Measurements from ENCODE around the gene AXDND1. TPM values are rescaled to one million over a fixed set of nuclear protein-coding genes. Genes with fewer than 3 reads are reported as not detected.

Gene AXDND1
- total and polyA plus RNA-seq, 2 of the 8 experiments (the other 6 are each of a cell fraction or from before 2014, with no cell fraction given) = 0.61 TPM; not detected in 1

- H3K4me3 ChIP-seq (ENCODE audit: extremely low read depth in 1 of 4, insufficient read depth in 2 of 4, low read depth in 3 of 4, low read length in 4 of 4) = no peak overlapping the region
- no peak overlapping the region for H2BK20ac ChIP-seq (ENCODE audit: low read length)
- no peaks in the 10 kb centered on the region for H3K79me2 ChIP-seq (ENCODE audit: control insufficient read depth in 1 of 2, insufficient read depth in 2 of 2, low read length in 2 of 2)
- DNase-seq (ENCODE audit: low read depth in 1 of 2, low spot score in 2 of 2) (no peak), FAIRE-seq (no peak)
- no peak for TF ChIP-seq BCL11A (IDR thresholded peaks at IDR 0.05; ENCODE audit: low read depth in 2 of 2, low read length in 2 of 2)
- no peak for TF ChIP-seq BACH1 (IDR thresholded peaks at IDR 0.05; ENCODE audit: low read length)
- TF ChIP-seq CHD1 (IDR thresholded peaks at IDR 0.05; ENCODE audit: low read depth, low read length) = no peak
- TF ChIP-seq SP2 (IDR thresholded peaks at IDR 0.05; ENCODE audit: low read length) = no peak
- no peak for TF ChIP-seq SP1 (IDR thresholded peaks at IDR 0.05; ENCODE audit: low read depth, low read length)
- TF ChIP-seq TAF1 (IDR thresholded peaks at IDR 0.05; ENCODE audit: low read depth, low read length) = no peak
- no peaks in the 10 kb centered on the region for H4K20me1 ChIP-seq (replicated peaks in 1 of 2; ENCODE audit: control insufficient read depth in 1 of 2, insufficient read depth in 2 of 2, low read length in 2 of 2)
- H3K4me2 ChIP-seq (ENCODE audit: insufficient read depth in 1 of 2, low read depth in 2 of 2, low read length in 2 of 2) = no peak overlapping the region
- ChIA-PET POLR2A (ENCODE audit: partially characterized antibody) (no interaction called here), CTCF (ENCODE audit: partially characterized antibody) (no interaction called here)
- no peaks in the 10 kb centered on the region for H3K27me3 ChIP-seq (replicated peaks in 1 of 4; ENCODE audit: control insufficient read depth in 3 of 4, extremely low read depth in 1 of 4, insufficient read depth in 3 of 4, low read length in 3 of 4)
- H2BK12ac ChIP-seq (ENCODE audit: low read depth, low read length) = no peak overlapping the region
- no peak overlapping the region for H3K56ac ChIP-seq (replicated peaks; ENCODE audit: insufficient read length, low read depth, low read length)
- no peaks in the 10 kb centered on the region for H3K36me3 ChIP-seq (ENCODE audit: control insufficient read depth in 2 of 4, insufficient read depth in 4 of 4, low read length in 3 of 4)
- no peak overlapping the region for H2AFZ ChIP-seq (ENCODE audit: low read length)
- no peak overlapping the region for H3K9ac ChIP-seq (replicated peaks in 1 of 4; ENCODE audit: extremely low read depth in 1 of 4, low read depth in 3 of 4, low read length in 3 of 4)
- H3K4me1 ChIP-seq (replicated peaks in 1 of 4; ENCODE audit: control insufficient read depth in 3 of 4, insufficient read depth in 4 of 4, low read length in 3 of 4) = no peaks in the 10 kb centered on the region
- H3K23ac ChIP-seq (ENCODE audit: insufficient read length) = no peak overlapping the region
- H3K79me1 ChIP-seq (ENCODE audit: low read depth, low read length) = no peaks in the 10 kb centered on the region
- no peak overlapping the region for H2BK120ac ChIP-seq (replicated peaks; ENCODE audit: low read depth, low read length)
- no peak overlapping the region for H2BK5ac ChIP-seq (ENCODE audit: low read depth, low read length)
- no peak overlapping the region for H3K4ac ChIP-seq (replicated peaks; ENCODE audit: insufficient read length, low read depth, low read length)
- H4K8ac ChIP-seq (ENCODE audit: extremely low read depth, insufficient read depth, low read length) = no peak overlapping the region
- H2AK5ac ChIP-seq (ENCODE audit: low read depth, low read length) = no peak overlapping the region
- 86% methylated on average over 3 of the region's 3 CpGs; no CpG with 5 or more reads in 1 of the 2 experiments for WGBS, 2 experiments (ENCODE audit: extremely low coverage in 1 of 2, insufficient coverage in 1 of 2, insufficient read length in 1 of 2, insufficient replicate concordance in 2 of 2, low coverage in 1 of 2, low lambda C conversion rate in 2 of 2, missing lambda C conversion rate in 1 of 2)
- H3K27ac ChIP-seq (ENCODE audit: low read depth, low read length) = no peak overlapping the region
- H3K18ac ChIP-seq (ENCODE audit: extremely low read depth, low read length) = no peak overlapping the region
- H2BK15ac ChIP-seq (ENCODE audit: low read length) = no peak overlapping the region
- H4K5ac ChIP-seq (ENCODE audit: insufficient read length, low read depth, low read length) = no peak overlapping the region
- no peak overlapping the region for H3K14ac ChIP-seq (ENCODE audit: insufficient read length)
- H3K23me2 ChIP-seq (ENCODE audit: low read depth, low read length) = no peaks in the 10 kb centered on the region
- H3K9me3 ChIP-seq (ENCODE audit: insufficient read depth in 2 of 2, low read depth in 1 of 2, low read length in 1 of 2) = no peaks in the 10 kb centered on the region
- no peak overlapping the region for H4K91ac ChIP-seq (replicated peaks; ENCODE audit: insufficient read length, low read length)
Observed at GRCh38 chr1:179322557-179322956, 43.2 kb upstream of the AXDND1 start.
